ENCODE data around the gene MAP4K5. TPM values are rescaled to one million over a fixed set of nuclear protein-coding genes. Genes with fewer than 3 reads are reported as not detected.

MAP4K5 gene
- total RNA-seq, 1 experiment from 2014 or later, result 39.1 TPM

DNA sequence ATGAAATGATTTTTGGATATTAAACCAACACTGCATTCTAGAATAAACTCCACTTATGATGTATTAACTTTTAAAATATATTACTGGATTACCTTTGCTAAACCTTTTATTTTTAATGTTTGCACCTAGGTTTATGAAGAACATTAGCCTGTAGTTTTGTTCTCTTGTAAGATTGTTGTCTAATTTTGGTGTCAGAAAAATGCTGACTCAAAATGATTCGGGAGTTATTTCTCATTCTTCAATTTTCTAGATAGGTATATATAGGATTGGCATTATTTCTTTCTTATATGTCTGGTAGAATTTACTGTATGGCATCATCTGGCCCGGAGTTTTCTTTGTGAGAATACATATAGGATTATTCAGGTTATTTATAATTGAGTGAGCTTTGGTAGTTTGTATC is 54.6 kb downstream of the MAP4K5 start:
- intact Hi-C loops (cut with micrococcal nuclease), result no loop called here
- H2AFZ ChIP-seq (ENCODE audit: low read depth, low read length, poor library complexity, severe bottlenecking), result no peak overlapping the region
- CTCF ChIA-PET, result no interaction called here

More for the DNA sequence above, 54.6 kb downstream of the MAP4K5 start:
- RAD21 ChIA-PET (ENCODE audit: low non-redundant PET in 1 of 2, low total read pairs in 2 of 2, uncharacterized antibody in 2 of 2, unreplicated experiment in 2 of 2), result no interaction called here
- H3K36me3 ChIP-seq (ENCODE audit: control insufficient read depth in 1 of 2, insufficient read depth in 2 of 2, low read length in 2 of 2), result peaks cover 11 to 28% of the 10 kb centered on the region in 2 experiments; a peak in 3 of 4 replicates
- no peak overlapping the region for H3K27ac ChIP-seq (ENCODE audit: low read depth, low read length)
- H3K4me2 ChIP-seq (ENCODE audit: low read length), result no peak overlapping the region
- H3K4me1 ChIP-seq (ENCODE audit: control insufficient read depth in 1 of 2, insufficient read depth in 2 of 2, low read length in 2 of 2), result no peaks in the 10 kb centered on the region
- H3K9ac ChIP-seq (ENCODE audit: low read length), result no peak overlapping the region
- no peak overlapping the region for H3K4me3 ChIP-seq (replicated peaks in 1 of 2; ENCODE audit: low read depth in 1 of 2, low read length in 2 of 2)
- POLR2A ChIA-PET, result no interaction called here
- DNase-seq (ENCODE audit: low read depth, low spot score) (no peak), ATAC-seq (no peak)
- no TSS peak for BruUV-seq (replicated peaks)
- no peak for TF ChIP-seq POLR2AphosphoS5 (IDR thresholded peaks at IDR 0.05; ENCODE audit: low read depth, low read length)
- TF ChIP-seq, protein P1, sequence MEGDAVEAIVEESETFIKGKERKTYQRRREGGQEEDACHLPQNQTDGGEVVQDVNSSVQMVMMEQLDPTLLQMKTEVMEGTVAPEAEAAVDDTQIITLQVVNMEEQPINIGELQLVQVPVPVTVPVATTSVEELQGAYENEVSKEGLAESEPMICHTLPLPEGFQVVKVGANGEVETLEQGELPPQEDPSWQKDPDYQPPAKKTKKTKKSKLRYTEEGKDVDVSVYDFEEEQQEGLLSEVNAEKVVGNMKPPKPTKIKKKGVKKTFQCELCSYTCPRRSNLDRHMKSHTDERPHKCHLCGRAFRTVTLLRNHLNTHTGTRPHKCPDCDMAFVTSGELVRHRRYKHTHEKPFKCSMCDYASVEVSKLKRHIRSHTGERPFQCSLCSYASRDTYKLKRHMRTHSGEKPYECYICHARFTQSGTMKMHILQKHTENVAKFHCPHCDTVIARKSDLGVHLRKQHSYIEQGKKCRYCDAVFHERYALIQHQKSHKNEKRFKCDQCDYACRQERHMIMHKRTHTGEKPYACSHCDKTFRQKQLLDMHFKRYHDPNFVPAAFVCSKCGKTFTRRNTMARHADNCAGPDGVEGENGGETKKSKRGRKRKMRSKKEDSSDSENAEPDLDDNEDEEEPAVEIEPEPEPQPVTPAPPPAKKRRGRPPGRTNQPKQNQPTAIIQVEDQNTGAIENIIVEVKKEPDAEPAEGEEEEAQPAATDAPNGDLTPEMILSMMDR (IDR thresholded peaks at IDR 0.05 in 2 of 3, conservative IDR thresholded peaks at IDR 0.05 in 1 of 3; ENCODE audit: borderline replicate concordance in 1 of 3, insufficient read depth in 1 of 3, low read depth in 2 of 3, low read length in 2 of 3), result no peak
- TF ChIP-seq EZH2phosphoT487 (IDR thresholded peaks at IDR 0.05; ENCODE audit: borderline replicate concordance), result no peak
- TF ChIP-seq ELF1 (IDR thresholded peaks at IDR 0.05; ENCODE audit: borderline replicate concordance, low read depth), result no peak
- TF ChIP-seq, protein P2, sequence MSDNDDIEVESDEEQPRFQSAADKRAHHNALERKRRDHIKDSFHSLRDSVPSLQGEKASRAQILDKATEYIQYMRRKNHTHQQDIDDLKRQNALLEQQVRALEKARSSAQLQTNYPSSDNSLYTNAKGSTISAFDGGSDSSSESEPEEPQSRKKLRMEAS (IDR thresholded peaks at IDR 0.05), result no peak
- TF ChIP-seq RAD21 (IDR thresholded peaks at IDR 0.05; ENCODE audit: low read depth), result no peak
- TF ChIP-seq, protein P3, sequence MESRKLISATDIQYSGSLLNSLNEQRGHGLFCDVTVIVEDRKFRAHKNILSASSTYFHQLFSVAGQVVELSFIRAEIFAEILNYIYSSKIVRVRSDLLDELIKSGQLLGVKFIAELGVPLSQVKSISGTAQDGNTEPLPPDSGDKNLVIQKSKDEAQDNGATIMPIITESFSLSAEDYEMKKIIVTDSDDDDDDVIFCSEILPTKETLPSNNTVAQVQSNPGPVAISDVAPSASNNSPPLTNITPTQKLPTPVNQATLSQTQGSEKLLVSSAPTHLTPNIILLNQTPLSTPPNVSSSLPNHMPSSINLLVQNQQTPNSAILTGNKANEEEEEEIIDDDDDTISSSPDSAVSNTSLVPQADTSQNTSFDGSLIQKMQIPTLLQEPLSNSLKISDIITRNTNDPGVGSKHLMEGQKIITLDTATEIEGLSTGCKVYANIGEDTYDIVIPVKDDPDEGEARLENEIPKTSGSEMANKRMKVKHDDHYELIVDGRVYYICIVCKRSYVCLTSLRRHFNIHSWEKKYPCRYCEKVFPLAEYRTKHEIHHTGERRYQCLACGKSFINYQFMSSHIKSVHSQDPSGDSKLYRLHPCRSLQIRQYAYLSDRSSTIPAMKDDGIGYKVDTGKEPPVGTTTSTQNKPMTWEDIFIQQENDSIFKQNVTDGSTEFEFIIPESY (IDR thresholded peaks at IDR 0.05; ENCODE audit: extremely low read depth, insufficient replicate concordance, low read length), result no peak
- TF ChIP-seq TCF7L2 (IDR thresholded peaks at IDR 0.05; ENCODE audit: borderline replicate concordance, extremely low read depth, insufficient read depth, insufficient read length), result no peak
- TF ChIP-seq EZH2 (IDR thresholded peaks at IDR 0.05), result no peak
- TF ChIP-seq POLR2A (IDR thresholded peaks at IDR 0.05; ENCODE audit: borderline replicate concordance, extremely low read depth, insufficient read depth, insufficient read length), result no peak
- TF ChIP-seq, protein P4, sequence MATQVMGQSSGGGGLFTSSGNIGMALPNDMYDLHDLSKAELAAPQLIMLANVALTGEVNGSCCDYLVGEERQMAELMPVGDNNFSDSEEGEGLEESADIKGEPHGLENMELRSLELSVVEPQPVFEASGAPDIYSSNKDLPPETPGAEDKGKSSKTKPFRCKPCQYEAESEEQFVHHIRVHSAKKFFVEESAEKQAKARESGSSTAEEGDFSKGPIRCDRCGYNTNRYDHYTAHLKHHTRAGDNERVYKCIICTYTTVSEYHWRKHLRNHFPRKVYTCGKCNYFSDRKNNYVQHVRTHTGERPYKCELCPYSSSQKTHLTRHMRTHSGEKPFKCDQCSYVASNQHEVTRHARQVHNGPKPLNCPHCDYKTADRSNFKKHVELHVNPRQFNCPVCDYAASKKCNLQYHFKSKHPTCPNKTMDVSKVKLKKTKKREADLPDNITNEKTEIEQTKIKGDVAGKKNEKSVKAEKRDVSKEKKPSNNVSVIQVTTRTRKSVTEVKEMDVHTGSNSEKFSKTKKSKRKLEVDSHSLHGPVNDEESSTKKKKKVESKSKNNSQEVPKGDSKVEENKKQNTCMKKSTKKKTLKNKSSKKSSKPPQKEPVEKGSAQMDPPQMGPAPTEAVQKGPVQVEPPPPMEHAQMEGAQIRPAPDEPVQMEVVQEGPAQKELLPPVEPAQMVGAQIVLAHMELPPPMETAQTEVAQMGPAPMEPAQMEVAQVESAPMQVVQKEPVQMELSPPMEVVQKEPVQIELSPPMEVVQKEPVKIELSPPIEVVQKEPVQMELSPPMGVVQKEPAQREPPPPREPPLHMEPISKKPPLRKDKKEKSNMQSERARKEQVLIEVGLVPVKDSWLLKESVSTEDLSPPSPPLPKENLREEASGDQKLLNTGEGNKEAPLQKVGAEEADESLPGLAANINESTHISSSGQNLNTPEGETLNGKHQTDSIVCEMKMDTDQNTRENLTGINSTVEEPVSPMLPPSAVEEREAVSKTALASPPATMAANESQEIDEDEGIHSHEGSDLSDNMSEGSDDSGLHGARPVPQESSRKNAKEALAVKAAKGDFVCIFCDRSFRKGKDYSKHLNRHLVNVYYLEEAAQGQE (IDR thresholded peaks at IDR 0.05; ENCODE audit: low read depth), result no peak
- TF ChIP-seq CBX3 (IDR thresholded peaks at IDR 0.05; ENCODE audit: low read depth), result no peak
- TF ChIP-seq SIN3A (IDR thresholded peaks at IDR 0.05; ENCODE audit: low read depth), result no peak
- TF ChIP-seq, protein P5, sequence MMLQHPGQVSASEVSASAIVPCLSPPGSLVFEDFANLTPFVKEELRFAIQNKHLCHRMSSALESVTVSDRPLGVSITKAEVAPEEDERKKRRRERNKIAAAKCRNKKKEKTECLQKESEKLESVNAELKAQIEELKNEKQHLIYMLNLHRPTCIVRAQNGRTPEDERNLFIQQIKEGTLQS (IDR thresholded peaks at IDR 0.05), result no peak
- no peak for TF ChIP-seq FOSL1 (IDR thresholded peaks at IDR 0.05; ENCODE audit: low read depth)
- no peak for TF ChIP-seq SRF (IDR thresholded peaks at IDR 0.05; ENCODE audit: low read depth)
- TF ChIP-seq ZNF274 (IDR thresholded peaks at IDR 0.05; ENCODE audit: low read depth, low read length), result no peak
- no peak for TF ChIP-seq ZFX (IDR thresholded peaks at IDR 0.05)
- no peaks in the 10 kb centered on the region for H3K79me2 ChIP-seq (ENCODE audit: insufficient read depth, low read length)
- no peaks in the 10 kb centered on the region for H3K9me2 ChIP-seq (ENCODE audit: insufficient read depth)
- H3K27me3 ChIP-seq (ENCODE audit: insufficient read depth, low read length), result no peaks in the 10 kb centered on the region
- H4K20me1 ChIP-seq (ENCODE audit: insufficient read depth), result no peaks in the 10 kb centered on the region
- H3K9me3 ChIP-seq (ENCODE audit: control insufficient read depth in 1 of 2, insufficient read depth in 1 of 2, low read depth in 1 of 2, low read length in 2 of 2), result peaks cover 0 to 9% of the 10 kb centered on the region in 2 experiments; a peak in 1 of 4 replicates
